ENCODE data around the gene CAPN10.

The CAPN10 gene

DNA sequence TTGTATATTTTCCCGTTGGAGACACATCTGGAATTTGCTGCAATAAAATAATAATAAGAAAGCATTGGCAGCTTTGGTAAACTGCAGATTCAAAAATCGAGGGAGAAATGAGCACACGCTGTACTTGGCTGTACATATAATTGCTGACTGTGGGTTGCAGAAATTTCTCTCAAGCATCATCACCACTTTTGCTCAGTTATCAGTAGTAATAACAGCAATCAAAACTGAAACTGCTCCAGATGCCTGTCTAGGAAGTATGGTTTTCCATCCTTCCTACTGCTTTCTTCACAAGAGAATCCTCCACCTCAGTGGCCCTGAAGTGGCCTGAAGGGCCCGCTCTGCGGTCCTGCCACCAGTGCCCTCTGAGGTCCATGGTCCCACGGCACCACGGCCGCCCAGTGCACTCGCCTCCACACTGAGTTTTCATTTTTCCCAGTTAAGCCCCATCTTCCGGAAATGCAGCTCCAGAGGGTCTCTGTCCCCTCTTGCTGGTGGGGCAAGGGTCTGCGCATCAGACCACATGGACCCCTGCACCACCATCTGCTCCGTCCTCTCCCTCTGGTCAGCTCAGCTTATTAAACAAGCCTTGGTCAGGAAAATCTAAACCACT is 22.5 kb upstream of the CAPN10 start:
- no peak for DNase-seq (ENCODE audit: low read depth in 2 of 2)

- no peak for DNase-seq (ENCODE audit: low read depth in 2 of 2)
These were observed 21.8 kb upstream of the CAPN10 start for GRCh38 chr2:240564561-240565332.

GRCh38 chr2:240565333-240566202 is 21.0 kb upstream of the CAPN10 start:
- peak; percentile 89 to 90 for DNase-seq (ENCODE audit: low read depth in 2 of 2)

DNA sequence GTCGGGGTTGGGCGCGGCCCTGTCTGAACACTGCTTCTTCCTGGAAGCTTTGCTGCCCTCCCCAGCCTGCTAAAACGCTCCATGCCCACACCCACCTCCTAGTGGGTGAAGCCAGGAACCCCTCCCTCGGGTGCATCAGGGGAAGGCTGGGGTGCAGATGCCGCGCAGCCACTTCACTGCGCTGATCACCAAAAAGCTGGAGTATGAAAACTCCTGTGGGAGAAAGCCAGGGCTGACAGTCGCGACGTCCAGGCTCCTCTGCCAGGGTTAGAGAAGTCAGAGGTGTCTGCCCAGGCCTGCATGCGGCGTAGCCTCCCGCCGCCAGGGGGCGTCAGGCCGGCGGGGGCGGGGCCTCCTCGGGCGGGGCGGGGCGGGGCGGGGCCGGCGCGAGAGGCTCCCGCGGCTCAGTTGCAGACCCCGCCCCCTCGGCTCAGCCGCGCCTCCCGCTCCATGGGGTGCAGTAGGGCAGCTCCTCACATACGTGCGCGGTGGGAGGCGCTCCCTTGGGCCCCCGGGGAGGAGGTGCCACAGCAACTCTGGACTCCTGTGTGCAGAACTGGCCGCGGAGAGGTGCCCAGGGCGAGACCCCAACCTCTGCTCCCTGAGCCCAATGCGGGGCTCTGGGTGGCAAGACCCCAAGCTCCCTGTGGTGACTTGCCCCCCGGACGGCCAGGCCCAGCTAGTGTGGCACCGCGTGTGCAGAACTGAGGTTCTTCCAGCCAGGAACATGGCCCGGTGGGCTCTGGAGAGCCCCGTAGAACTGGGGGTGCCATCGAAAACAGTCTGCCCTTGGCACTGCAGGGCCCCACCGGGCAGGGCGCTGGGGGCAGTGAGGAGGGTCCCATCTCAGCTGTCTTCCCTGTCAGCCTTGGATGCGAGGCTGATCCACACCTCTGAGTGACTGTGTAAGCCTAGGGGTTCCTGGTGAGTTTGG is 20.1 kb upstream of the CAPN10 start:
- peak; percentile 87 to 94 for DNase-seq (ENCODE audit: low read depth in 2 of 2)

DNA sequence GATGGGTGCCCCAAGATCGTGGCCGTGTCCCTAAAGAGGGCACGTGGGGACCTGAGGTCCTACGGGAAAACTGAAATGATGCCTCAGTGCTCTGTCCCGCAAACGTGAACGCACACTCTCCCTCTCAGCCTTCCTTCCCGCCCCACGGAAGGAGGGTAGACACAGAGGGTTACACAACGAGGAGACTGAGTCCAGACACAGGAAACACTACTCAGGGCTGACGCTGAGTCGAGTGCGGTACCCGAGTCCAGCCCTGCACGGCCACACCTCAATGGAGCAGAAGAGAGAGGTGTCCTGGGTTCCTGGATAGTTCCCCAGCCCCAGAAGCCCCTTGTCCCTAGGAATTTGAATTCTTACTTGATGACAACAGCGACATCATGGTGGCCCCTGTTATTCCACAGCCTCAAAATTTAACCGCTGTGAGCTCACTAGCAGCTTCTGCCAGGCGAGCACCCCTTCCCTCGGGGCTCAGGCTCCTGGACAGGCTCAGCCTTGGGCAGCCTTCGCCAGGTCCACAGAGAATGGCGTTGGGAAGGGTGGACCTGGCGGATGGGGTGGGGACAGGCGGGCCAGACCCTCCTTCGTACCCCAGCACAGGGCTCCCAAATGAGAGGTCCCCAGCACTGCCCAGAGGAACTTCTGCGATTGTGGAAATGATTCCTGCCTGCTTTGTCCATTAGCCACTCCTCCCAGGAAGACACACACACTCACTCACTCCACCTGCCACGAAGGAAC is 19.2 kb upstream of the CAPN10 start:
- no peak for DNase-seq (ENCODE audit: low read depth in 2 of 2)

DNA sequence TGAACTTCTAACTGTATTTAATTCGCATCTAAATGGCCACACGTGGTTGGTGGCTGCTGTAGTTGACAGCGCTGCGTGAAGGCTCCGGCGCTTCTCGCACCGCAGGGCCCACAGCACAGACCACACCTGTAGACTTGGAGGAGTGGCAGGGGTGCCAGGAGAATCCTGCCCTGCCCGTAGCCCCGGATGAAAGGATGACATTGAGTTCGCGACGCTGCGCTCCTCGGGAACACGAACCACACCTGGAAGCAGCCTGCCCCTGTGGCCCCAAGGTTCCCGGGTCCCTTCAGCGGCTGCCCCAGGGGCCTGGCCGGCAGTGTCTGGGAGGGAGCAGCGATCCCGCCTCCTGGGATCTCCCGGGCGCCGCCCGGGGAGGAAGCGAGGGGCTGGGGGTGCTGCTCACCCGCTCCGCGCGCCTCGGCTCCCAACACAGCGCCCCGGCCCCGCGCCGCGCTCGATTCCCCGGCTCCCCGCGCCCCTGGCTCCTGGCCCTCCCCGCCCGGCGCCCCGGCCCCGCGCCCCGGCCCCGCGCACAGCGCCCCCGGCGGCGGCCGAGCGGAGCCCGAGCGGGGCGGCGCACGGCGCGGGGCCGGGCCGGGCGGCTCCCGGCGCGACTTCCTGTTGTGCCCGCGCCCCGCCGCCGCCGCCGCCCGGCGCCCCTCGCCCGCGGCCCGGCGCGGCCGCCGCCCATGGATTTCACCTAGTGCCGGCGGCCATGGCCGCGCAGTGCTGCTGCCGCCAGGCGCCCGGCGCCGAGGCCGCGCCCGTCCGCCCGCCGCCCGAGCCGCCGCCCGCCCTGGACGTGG is 18.5 kb upstream of the CAPN10 start, which contains the start of gene RNPEPL1:
TSS of gene RNPEPL1 (plus strand) at position 613 of the 806 bp plus-strand sequence. CDS start at position 716, 103 bp downstream.
- DNase-seq (ENCODE audit: low read depth in 2 of 2) = peak in 1 of 2 donors; percentile 43

DNA sequence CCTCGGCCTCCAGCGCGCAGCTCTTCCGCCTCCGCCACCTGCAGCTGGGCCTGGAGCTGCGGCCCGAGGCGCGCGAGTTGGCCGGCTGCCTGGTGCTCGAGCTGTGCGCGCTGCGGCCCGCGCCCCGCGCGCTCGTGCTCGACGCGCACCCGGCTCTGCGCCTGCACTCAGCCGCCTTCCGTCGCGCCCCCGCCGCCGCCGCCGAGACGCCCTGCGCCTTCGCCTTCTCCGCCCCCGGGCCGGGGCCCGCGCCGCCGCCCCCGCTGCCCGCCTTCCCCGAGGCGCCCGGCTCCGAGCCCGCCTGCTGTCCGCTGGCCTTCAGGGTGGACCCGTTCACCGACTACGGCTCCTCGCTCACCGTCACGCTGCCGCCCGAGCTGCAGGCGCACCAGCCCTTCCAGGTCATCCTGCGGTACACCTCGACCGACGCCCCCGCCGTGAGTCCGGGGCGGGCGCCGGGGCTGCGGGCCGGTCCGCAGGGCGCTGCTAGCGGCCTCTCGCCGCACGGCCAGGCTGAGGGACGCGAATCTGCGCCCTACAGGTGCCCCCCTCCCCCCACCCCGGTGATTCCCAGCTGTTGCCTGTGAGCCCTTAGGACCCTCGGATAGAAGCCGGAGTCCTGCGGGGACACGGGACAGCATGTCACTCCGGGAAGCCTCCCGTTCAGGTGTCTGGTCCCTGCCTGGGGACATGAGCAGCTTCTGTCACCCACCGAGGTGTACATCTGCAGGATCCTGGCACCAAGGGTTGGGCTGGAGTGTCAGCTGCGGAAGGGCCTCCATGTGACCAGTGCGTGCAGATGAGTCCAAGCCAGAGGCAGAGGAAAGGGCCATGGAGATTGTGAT is 17.6 kb upstream of the CAPN10 start:
- peak in 1 of 2 donors; percentile 68 for DNase-seq (ENCODE audit: low read depth in 2 of 2)

- DNase-seq (ENCODE audit: low read depth in 2 of 2) = no peak
These were observed 17.0 kb upstream of the CAPN10 start for GRCh38 chr2:240569523-240569997.

- no peak for DNase-seq (ENCODE audit: low read depth in 2 of 2)
These were observed 16.5 kb upstream of the CAPN10 start for GRCh38 chr2:240569998-240570530.

- no peak for DNase-seq (ENCODE audit: low read depth in 2 of 2)
These were observed 15.8 kb upstream of the CAPN10 start for GRCh38 chr2:240570531-240571313.

- DNase-seq (ENCODE audit: low read depth in 2 of 2) = no peak
These were observed 15.1 kb upstream of the CAPN10 start for GRCh38 chr2:240571314-240571973.

GRCh38 chr2:240572141-240573031 is 14.1 kb upstream of the CAPN10 start:
- no peak for DNase-seq (ENCODE audit: low read depth in 2 of 2)

GRCh38 chr2:240573071-240573515 is 13.4 kb upstream of the CAPN10 start:
- DNase-seq (ENCODE audit: low read depth in 2 of 2) = no peak

- no peak for DNase-seq (ENCODE audit: low read depth in 2 of 2)
These were observed 12.8 kb upstream of the CAPN10 start for GRCh38 chr2:240573516-240574385.
